NCI-H187 (cell line): ENCODE measurements around the gene COL5A2.

ENCODE experiments used
- DNase-seq, 2 experiments: peaks; one replicate each; lab custom pipeline; 2025; lab: John Stamatoyannopoulos, UW

COL5A2 gene

DNA sequence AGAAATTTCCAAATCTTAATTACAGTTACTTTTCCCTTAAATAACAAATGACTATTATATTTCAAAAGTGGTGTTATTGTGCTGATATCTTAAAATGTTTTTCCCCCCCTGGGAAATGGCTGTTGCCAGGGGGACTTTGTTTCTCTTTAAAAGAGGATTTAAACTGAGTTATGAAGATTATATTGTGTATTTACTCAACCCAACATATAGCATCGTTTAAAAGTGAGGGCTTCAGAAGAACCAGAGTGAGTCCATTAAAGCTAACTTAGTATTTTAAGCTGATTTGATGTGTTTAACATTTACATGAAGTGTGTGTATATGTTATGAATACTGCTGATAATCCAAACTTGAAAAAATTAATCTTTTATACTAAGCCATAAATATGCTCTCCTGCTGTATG, 81.6 kb downstream of the COL5A2 start:
- no peak for DNase-seq

DNA sequence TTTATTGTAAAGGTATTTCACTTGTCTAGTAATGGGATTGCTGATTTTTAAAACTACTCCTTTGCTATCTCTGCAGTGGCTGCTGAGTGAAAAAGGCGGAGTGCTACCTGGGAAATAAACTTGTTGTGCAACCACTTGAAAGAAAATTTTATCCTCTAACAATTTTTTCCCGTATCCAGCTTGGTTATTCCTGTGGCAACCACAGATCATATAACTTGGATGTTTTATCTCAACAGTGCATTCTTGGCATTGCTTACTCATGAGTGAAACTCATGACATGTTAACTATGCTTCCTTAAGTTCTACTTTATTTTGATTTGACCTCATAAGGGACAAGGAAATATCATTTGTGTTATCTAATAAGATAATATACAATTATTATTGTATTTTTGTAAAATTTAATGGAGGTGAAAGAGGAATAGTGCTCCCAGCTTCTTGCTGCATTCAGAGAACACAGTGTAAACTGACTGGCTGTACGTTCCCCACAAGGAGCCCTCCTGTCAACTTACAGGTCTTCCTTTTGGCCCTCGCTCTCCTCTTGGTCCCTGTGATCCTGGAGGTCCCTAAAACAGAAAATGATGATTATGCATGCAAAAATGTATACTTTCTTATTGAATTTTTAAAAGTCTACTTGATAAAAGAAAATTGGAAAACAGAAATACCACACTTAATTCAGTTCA, 82.7 kb downstream of the COL5A2 start:
- no peak for DNase-seq

DNA sequence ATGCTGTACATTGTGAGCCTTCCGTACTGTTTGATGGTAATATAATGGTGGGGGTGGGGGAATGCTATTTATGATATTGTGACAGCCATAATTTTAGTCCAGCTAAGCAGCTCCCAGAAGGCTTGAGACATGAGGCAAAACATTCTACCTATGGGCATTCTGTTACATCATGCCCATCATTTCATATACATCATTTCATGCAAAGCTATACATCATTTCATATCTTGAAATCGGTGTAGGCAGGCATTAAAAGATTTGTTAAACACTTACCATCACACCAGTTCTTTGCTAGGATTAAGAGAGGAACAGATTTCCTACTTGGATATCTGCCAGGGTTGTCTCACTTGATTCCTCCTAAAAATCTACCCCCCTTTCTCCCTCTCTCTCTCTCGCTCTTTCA, 84.5 kb downstream of the COL5A2 start:
- no peak for DNase-seq

DNA sequence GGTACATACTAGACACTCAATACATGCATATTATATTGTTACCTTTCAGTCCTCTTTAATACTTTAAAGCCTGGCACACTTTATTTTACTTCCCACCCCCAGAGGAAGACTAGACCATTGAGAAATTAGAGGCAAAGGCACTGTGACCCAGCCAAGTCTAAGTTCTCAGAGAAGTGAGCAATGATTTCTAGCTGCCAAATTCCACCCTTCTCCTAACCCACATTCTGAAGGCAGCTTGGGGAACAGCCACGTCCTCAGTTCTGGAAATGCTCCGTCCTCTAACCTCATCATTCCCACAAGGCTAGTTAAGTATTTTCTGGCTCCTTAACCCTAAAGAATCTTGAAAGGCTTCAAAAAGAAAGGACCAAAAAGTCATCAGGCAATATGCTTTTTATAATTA, 86.6 kb downstream of the COL5A2 start:
- DNase-seq, result no peak

GRCh38 chr2:189091253-189091652, 88.3 kb downstream of the COL5A2 start:
- no peak for DNase-seq

- no peak for DNase-seq
These were observed 90.9 kb downstream of the COL5A2 start for GRCh38 chr2:189088591-189089205.

DNA sequence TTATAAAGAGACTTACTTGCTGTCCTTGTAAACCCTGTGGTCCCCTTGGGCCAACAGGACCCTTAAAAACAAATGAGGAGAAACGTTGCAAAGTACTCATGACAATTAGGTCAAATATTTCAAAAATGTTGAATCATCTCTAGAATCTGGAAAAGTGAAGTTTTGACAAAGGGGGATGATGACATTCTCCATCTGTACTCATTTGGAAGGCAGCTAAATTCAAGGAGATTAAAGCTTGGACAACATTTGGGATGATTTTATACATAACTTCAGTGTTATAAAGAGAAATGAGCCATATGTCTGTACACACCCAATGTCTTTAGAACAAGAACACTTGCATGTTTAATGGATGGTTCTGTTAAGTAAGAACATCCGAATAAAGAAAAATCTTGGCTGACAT, 92.9 kb downstream of the COL5A2 start:
- no peak for DNase-seq

DNA sequence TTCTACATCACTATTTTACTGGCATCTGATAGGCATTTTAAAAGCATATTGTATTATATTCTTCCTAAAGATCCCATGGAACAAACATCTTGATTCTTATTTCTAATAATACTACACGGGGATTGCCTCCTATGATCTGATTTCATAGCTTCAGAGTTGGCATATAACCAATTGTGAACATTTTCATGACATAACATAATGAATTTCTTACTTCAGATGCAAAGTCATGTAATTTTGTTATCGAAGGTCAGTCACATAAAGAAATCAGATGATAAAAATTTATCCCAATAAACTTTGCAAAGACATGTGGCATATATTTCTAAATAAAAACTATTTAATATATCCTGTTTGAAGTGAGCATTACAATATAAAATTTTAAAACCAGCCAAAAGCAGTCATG, 93.3 kb downstream of the COL5A2 start:
- no peak for DNase-seq

DNA sequence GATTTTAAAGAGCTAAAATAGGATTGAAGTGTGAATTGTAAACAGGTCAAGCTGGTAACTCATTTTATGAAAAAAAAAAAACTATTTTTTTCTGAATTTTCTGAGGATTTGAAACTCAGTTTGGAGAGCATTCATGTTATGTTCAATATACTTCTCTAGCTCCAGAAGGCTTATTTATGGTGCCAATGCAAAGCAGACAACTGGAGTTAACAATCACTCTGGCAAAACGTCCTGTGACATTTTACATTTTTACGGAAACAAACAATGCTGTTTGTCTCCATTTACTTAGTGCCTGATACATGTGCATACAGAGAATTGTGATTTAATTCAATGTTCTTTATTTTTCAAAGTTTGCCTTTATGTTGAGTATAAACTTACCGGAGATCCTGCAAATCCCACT, 96.0 kb downstream of the COL5A2 start:
- no peak for DNase-seq

- no peak for DNase-seq
These were observed 96.5 kb downstream of the COL5A2 start for GRCh38 chr2:189083106-189083505.

- no peak for DNase-seq
These were observed 97.1 kb downstream of the COL5A2 start for GRCh38 chr2:189082376-189082975.

- no peak for DNase-seq
These were observed 103.0 kb downstream of the COL5A2 start for GRCh38 chr2:189076572-189076971.

- no peak for DNase-seq
These were observed 103.4 kb downstream of the COL5A2 start for GRCh38 chr2:189076120-189076519.

- no peak for DNase-seq
These were observed 105.1 kb downstream of the COL5A2 start for GRCh38 chr2:189074506-189074905.

GRCh38 chr2:189072036-189072435, 107.5 kb downstream of the COL5A2 start:
- no peak for DNase-seq

- no peak for DNase-seq
These were observed 109.5 kb downstream of the COL5A2 start for GRCh38 chr2:189069855-189070619.

DNA sequence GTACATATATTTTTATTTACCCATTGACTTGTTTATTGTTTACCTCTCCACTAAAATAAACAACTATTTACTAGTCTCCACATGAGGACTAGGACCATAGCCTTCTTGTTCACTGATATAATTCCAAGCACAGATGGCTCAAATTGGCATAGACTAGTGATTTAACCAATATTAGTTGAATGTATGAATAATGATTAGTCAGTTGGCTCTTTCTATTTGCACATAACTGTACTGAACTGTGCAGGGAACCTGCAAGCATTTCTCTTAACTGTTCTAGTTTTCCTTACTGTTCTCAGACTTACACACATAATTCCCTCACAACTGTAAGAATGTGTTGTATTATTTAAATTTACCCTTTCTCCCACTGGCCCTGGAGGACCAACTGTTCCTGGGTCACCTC, 113.5 kb downstream of the COL5A2 start:
- no peak for DNase-seq

GRCh38 chr2:189060096-189060642, 119.4 kb downstream of the COL5A2 start:
- DNase-seq, result no peak

- no peak for DNase-seq
These were observed 122.2 kb downstream of the COL5A2 start for GRCh38 chr2:189057316-189057715.

DNA sequence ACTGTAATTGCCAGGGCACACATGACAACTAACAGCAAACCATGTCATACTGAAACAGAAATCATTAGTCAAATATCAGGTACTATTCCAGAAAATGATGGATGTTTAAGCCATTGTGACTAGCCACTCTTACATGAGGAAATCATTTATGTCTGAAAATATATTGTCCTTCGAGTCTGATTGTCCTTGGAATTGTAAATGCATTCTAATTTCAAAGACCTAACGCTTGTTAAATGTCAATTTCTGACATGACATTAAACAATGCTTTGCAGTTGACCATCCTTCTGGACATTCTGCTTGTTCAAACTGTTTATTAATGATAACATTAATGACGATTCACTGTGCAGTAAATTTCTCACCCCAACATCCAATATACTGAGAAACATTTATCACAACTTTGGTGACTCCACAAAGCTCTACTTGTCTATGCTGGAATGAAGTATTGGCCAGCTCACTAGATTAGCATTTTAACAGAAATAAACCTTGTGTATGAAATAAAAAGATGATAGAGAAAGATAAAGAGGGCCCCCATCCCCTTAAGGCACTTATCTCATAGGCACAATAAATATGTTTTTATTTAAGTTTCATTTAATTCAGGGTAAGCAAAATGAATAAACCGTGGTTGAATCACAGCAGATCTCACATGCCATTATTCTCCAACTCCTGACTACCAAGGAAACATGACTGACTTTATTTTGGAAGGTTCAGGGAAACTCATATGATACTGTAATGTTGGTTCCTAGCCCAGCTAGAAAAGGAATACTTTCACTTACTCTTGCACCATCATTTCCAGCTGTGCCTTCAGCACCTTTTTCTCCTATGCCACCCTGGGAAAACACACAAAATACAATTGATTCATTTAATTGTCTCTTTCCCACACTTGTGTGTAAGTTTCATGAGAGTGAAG, 123.1 kb downstream of the COL5A2 start:
- no peak for DNase-seq

- no peak for DNase-seq
These were observed 129.3 kb downstream of the COL5A2 start for GRCh38 chr2:189050165-189050712.
